Breast epithelium (tissue), 4 donors: ENCODE results near the gene VSIG4. TPM values are rescaled to one million over a fixed set of nuclear protein-coding genes. Genes with fewer than 3 reads are reported as not detected.

Experiments
- DNase-seq, 2 donors: peaks; one replicate each; pipeline ENCODE4 v3.0.0-alpha.2; 2019; ENCODE audit warnings: low spot score in 2 of 2
- H3K27ac ChIP-seq, 2 donors: fragments of 200-600 bp; sonication (generic) in 1 of 2; one replicate each; pipeline ENCODE4 v1.5.1; 2016 to 2019; ENCODE audit warnings: mild to moderate bottlenecking in 1 of 2
- H3K27me3 ChIP-seq, 2 donors: fragments of 200-600 bp; sonication (generic) in 1 of 2; one replicate each; pipeline versions ENCODE4 v1.5.1 to v1.6.0; 2017 to 2019; ENCODE audit warnings: control low read depth in 1 of 2, mild to moderate bottlenecking in 1 of 2
- H3K36me3 ChIP-seq: fragments of 200-600 bp; one replicate; pipeline ENCODE4 v1.5.1; 2019
- H3K4me1 ChIP-seq, 2 donors: fragments of 200-600 bp; sonication (generic); one replicate each; pipeline ENCODE4 v1.5.1; 2016 to 2019; ENCODE audit warnings: control low read depth in 1 of 2
- H3K4me3 ChIP-seq, 3 donors: fragments of 200-600 bp; sonication (generic); 1 replicate in 2 of 3; 2 replicates in 1 of 3; pipeline ENCODE4 v1.5.1; 2016 to 2019; ENCODE audit warnings: mild to moderate bottlenecking in 3 of 3, moderate library complexity in 2 of 3
- H3K9me3 ChIP-seq, 2 donors: fragments of 200-600 bp; sonication (generic) in 1 of 2; one replicate each; pipeline ENCODE4 v1.5.1; 2016 to 2019; ENCODE audit warnings: control low read depth in 1 of 2
- CTCF ChIP-seq, 3 donors: fragments of 450-650 bp; IDR thresholded peaks; one replicate each; pipeline ENCODE4 v1.5.1; 2016 to 2017; ENCODE audit warnings: antibody characterized with exemption in 3 of 3, mild to moderate bottlenecking in 3 of 3, moderate library complexity in 3 of 3
- POLR2A ChIP-seq: fragments of 450-650 bp; IDR thresholded peaks from one replicate; pipeline ENCODE4 v1.6.1; 2016; ENCODE audit warnings: antibody characterized with exemption, mild to moderate bottlenecking, moderate library complexity
- POLR2AphosphoS5 ChIP-seq, 3 donors: sonication (generic); formaldehyde crosslinking; IDR thresholded peaks; one replicate each; pipeline ENCODE4 v1.6.1; 2017; ENCODE audit warnings: antibody characterized with exemption in 3 of 3
- intact Hi-C: fragments of 100-400 bp; cut with DNase I; formaldehyde crosslinking; loops from one replicate; pipeline ENCODE4 v1.15.1; 2023; ENCODE audit warnings: low total_unique reads
- total RNA-seq, 3 donors: library from RNA; depleted of rRNA; stranded (reverse); fragments of >200 nt; gene quantifications; one replicate each; pipeline ENCODE4 v1.1.0, GENCODE V29; 2016

VSIG4 gene
- total RNA-seq, 3 donors from 2014 or later, result 63.3 to 512 (median 90.0) TPM

- DNase-seq, result no peak
- intact Hi-C loops, result no loop called here
Measured at GRCh38 chrX:66024570-66024969, 15.3 kb downstream of the VSIG4 start.

GRCh38 chrX:66024092-66024467 is 15.8 kb downstream of the VSIG4 start:
- no peak overlapping the region for H3K4me3 ChIP-seq
- intact Hi-C loops, result no loop called here
- no peak overlapping the region for H3K27ac ChIP-seq
- no peak for DNase-seq
- no peaks in the 10 kb centered on the region for H3K4me1 ChIP-seq
- no peaks in the 10 kb centered on the region for H3K36me3 ChIP-seq
- TF ChIP-seq CTCF (IDR thresholded peaks at IDR 0.05), result no peak
- TF ChIP-seq POLR2AphosphoS5 (IDR thresholded peaks at IDR 0.05), result no peak
- TF ChIP-seq POLR2A, result no peak
- peaks cover 0 to 52% of the 10 kb centered on the region in 2 donors for H3K27me3 ChIP-seq
- no peaks in the 10 kb centered on the region for H3K9me3 ChIP-seq

More at GRCh38 chrX:66024570-66024969, 15.3 kb downstream of the VSIG4 start:
- Histone ChIP-seq H3K27me3 (peaks cover 0 to 51% of the 10 kb centered on the region in 2 donors), H3K4me1 (no peaks in the 10 kb centered on the region), H3K36me3 (no peaks in the 10 kb centered on the region), H3K4me3 (no peak overlapping the region), H3K27ac (no peak overlapping the region), H3K9me3 (no peaks in the 10 kb centered on the region)
- TF ChIP-seq CTCF (IDR thresholded peaks at IDR 0.05), result no peak

DNA sequence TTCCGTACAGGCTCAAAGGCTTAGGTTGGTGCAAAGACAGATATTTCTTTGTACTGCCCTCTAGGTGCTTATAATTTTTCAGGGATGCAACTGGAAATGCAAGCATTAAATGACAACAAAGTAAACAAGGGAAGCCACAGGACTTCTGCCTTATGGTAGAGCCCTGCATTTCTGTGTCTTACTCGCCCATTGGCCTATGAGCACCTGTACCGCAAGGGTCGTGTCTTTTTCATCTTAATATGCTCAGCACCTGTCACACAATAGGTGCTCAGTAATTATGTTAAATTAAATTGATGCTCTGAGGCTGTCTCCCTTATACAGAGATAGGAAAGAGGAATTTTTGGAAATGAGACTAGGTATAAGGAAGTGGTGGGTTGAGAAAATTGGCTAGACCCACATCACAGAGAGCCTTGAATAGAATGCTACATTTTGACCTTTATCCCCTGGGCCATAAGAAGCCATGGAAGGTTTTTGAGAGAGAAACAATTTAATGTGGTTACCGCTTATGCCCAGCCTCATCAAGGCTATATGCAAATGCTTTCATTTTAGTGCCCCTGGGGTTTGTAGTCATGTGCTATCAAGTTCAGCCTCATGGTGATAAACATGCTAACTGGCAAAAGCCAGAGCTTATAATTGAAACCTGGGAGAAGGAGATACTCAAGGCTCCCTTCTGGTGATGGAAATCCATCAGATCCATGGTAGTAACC is 16.3 kb downstream of the VSIG4 start:
- intact Hi-C loops, result no loop called here

DNA sequence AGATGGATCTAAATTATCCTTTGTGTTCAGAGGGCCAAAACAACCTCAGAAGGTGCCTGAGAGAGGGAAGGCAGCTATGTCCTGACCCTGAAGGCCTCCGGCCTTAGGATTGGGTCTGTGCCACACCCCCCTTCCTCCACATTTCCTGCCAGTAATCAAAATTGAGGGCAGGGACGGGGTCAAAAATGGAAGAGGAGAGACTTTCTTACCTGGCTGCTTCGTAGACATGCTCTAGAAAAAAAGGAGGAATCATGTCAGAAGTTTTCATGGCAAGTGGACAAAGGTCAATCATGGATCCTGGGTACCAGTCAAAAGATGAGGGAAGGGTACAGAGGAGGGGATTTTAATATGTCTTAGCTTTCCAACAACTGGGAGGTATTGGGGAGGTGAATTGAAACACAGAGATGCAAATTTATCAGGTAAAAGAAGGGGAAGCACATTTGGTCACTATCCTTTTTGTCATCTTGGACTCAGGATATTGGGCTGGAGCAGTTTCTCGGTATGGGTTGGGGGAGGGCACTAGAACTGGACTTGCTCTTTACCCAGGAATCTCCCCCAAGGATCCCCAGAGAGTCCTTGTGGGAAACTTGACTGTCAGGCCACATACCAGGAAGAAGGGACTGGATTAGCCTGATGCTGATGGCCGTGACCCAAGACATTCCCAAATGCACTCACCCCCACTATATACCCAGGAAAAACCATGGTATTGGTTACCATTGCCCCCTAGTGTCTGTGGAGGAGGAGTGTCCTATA is 17.1 kb downstream of the VSIG4 start:
- no peaks in the 10 kb centered on the region for H3K4me1 ChIP-seq
- no peak overlapping the region for H3K27ac ChIP-seq

More for the DNA sequence above, 16.3 kb downstream of the VSIG4 start:
- no peak overlapping the region for H3K27ac ChIP-seq
- TF ChIP-seq CTCF (IDR thresholded peaks at IDR 0.05), result no peak
- H3K9me3 ChIP-seq, result no peaks in the 10 kb centered on the region
- H3K4me1 ChIP-seq, result no peaks in the 10 kb centered on the region
- H3K27me3 ChIP-seq, result peaks cover 0 to 55% of the 10 kb centered on the region in 2 donors
- no peaks in the 10 kb centered on the region for H3K36me3 ChIP-seq
- H3K4me3 ChIP-seq, result no peak overlapping the region
- DNase-seq, result no peak

More for the DNA sequence above, 17.1 kb downstream of the VSIG4 start:
- Histone ChIP-seq H3K4me3 (no peak overlapping the region), H3K9me3 (no peaks in the 10 kb centered on the region), H3K27me3 (peaks cover 0 to 57% of the 10 kb centered on the region in 2 donors), H3K36me3 (no peaks in the 10 kb centered on the region)
- no peak for DNase-seq
- intact Hi-C loops, result no loop called here
- TF ChIP-seq CTCF (IDR thresholded peaks at IDR 0.05) (no peak), POLR2A (no peak), POLR2AphosphoS5 (IDR thresholded peaks at IDR 0.05) (no peak)
